ENCODE data around the gene RAB3C.

The RAB3C gene

DNA sequence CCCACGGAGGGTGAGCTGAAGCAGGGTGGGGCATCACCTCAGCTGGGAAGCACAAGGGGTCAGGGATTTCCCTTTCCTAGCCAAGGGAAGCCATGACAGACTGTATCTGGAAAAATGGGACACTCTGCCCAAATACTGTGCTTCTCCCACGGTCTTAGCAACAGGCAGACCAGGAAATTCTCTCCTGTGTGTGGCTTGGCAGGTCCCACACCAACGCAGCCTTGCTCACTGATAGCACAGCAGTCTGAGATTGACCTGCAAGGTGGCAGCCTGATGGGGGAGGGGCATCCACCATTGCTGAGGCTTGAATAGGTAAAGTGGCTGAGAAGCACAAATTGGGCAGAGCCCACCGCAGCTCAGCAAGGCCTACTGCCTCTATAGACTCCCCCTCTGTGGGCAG is 23.2 kb downstream of the RAB3C start:
- no peak for DNase-seq

DNA sequence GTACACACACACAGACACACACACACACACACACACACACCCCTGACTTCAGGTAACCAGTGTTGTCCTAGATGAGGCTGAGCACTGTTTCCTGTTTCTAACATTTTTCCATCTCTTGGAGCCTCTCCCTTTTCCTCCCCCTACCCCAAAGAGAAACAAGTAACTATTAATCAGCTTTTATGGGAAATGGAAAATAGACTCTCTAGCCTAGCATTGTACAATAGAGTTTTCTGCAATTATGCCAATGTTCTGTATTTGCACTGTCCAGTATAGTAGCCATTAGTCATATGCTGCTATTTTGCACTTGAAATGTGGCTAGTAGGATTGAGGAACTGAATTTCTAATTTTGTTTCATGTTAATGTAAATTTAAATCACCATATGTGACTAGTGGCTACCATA is 33.1 kb downstream of the RAB3C start:
- no peak for DNase-seq

DNA sequence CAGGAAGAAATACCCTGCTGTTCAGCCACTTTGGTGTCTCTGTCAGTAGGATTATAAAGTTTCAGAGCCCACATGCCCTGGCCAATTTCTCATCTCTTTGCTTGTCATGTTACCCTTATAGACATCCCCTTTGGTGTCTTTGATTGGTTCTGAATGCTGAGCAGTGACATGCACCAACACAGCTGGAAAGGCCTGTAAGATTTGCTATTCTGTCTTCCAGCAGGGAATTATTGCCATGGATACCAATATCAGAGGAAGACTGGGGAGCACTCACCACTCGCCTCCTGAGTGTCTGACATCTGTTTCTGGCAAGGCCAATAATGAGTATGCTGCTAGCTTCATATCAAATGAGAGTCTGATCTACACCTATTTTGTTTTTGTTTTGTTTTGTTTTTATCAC is 34.4 kb downstream of the RAB3C start:
- no peak for DNase-seq

DNA sequence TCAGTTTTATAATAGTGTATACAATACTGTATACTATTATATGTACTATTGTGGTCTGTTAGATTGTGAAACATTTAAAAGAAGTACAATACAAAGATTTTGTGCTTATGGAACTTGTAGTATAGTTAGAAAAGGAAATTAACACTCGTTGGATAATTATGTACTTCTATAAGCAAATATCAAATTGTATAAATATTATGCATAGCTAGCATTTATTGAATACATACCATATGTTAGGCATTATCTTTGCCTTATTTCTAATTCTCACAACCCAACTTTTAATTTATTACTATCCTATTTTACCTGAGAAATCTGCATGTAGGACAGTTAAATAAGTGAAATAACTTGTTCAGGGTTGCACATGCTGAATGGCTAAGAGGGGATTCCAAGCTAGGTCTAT is 37.5 kb downstream of the RAB3C start:
- DNase-seq = no peak

DNA sequence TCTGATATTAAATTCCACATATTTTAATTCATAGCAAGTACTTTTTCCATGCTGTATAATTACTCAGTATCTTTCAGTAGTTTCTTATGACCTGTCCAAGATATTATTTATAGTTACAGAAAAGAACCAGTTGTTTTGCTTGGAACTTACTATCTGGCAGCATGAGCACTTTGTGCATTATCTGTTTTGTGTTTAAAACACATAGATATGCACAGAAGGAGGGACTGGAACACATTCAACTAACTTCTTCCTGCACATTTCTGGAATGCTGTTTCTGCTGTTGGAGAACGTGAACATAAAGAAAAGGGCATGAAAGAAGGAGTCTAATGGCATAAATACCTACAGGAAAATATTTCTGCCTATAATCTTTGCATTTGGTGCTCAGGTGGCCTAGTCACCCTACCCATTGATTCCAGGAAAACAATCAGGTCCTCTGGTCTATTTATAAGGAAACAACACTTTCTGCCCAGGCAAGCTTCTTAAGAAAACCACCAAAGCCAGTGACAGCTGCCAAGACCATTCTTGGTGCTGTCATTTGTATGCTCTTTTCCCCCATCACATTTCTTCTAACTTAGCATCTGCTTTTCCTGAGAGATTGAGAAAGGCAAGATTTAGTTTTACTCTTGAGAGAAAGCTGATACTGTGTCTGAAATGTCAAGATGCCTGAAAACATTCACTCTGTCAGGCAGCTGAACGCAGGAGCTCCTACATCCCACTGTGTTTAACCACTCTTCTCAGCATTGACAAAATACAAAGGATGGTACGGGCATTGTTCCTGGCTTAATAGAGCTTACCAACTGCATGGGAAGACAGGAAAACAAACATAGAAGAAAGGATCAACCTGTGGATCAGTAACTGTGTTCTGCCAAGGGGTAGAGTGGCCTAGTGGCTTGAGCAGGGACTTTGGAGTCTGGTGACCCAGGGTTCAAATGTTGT is 40.3 kb downstream of the RAB3C start:
- no peak for DNase-seq

DNA sequence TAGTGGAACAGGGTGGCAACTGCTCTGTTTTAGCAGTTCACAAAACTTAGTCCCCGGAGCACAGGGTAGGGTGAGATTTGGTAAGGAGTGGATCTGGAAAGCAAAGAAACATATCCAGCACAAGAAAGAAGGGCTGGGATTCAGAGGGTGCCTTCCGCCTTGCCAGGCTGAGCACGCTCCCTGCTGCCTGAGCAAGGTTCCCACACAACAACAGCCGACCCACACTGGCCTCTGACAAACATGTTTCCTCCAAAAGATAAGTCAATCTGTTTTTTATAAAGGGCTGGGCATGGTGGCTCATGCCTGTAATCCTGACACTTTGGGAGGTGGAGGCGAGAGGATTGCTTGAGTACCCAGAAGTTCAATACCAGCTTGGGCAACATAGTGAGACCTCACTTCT is 45.8 kb downstream of the RAB3C start:
- DNase-seq = no peak

DNA sequence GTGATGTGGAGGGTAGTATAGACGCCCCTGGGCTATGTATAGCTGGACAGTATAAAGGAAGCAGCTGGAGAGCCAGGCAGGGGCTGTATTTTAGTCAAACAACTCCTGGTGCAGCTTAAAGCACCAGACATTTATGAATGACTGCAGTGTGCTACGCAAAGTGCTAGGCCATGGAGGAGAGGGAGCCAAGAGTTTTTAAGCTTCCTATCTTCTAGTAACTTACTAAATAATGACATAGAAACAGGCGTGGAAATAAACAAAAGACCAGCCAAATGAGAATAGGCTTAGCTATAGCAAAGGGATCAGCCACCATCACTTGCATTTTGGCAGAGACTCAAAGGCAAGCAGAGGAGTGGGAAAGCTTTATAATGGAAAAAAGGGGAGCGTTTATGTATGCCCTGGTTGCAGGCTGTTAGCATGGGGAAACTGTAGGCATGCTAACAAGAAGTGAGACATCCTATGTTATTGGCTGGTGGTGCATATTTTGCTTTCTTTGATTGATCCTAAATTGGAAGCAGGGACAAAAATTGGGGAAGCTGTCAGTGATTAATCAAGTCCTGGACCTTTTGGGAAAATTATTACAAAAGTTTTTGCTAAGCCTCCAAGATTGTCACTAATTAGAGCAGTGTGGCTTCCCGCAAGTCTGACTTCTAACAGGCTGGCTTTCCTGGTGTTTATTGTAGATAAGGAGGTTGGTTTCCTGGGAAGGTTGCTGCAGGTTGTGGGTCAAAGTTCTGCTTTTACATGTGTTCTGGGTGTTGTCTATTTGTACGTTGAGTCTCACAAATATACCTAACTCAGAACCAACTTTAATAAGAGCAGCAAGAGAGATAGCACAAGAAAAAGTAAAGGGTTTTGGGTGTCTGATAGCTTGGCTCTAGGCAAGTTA is 46.6 kb downstream of the RAB3C start:
- no peak for DNase-seq

DNA sequence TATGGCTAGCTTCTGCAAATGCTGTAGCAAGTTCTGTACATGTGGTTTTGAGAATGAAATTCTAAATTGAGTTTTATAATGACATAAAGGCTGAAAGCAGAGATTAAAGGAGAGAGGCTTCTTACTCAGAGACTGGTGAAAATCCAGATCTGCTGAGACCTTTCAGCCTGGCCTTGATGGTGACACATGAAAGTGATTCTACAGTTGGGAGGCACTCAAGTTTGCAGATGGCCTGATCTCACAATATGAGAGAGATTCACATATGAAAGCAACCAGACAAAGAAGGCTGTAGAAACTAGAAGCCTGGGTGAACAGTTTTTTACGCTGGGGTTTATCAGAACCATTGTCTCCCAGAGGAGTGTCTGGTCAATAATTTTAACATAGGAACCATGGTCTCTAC is 49.0 kb downstream of the RAB3C start:
- no peak for DNase-seq

DNA sequence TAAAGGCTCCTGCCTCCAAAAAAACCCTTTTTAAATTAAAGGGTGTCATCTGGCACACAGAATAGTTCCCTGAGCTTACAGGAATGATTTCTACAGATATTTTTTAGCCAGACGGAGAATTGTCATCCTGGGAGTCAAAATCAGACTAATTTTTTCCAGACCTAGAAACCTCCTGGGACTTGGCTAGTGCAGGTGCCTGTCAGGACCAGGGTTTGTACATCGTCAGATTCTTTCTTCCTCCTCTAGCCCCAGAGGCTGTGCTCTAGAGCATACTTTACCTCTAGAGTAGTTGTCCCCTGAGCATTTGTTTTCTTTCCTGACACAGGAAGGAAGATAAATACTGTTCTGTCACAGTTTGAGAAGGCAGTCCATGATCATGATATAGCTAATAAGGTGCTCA is 52.5 kb downstream of the RAB3C start:
- DNase-seq = no peak

DNA sequence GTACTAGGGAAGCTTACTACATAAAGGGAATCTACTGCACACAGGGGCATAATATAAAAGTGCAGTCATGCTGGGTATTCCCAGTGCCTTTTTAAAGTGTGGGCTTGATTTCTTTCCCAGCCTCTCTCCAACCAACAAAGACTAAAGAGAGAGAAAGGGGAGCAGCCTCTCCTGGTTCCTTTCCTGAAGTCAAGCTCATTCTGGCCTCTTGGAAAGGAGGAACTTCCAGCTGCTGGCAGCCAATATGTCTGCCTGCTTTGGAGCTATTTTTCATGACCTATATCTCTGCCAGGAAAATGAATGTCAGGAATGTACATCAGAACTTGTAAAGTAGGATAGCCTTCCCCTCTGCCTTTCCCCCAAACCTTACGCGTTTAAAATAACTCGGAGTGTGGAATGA is 57.1 kb downstream of the RAB3C start:
- no peak for DNase-seq

DNA sequence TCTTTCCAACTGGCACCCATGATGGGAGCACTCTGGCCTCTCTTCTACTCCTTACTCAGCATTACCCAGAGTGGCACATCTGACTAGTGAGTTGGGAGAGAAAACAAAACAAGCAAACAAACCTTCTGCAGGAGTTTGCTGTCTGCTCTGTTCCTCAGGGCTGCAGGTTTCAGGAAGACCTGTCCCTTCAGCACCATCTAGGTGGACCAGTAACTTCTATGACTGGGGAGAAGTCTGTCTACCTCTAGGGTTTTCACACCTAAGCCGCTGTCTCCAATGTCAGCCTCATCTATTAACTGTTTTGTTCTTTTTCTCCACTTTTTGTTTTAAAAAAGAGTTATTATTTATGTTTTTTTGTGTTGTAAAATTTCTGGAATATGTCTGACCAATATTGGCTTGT is 58.7 kb downstream of the RAB3C start:
- DNase-seq = no peak

DNA sequence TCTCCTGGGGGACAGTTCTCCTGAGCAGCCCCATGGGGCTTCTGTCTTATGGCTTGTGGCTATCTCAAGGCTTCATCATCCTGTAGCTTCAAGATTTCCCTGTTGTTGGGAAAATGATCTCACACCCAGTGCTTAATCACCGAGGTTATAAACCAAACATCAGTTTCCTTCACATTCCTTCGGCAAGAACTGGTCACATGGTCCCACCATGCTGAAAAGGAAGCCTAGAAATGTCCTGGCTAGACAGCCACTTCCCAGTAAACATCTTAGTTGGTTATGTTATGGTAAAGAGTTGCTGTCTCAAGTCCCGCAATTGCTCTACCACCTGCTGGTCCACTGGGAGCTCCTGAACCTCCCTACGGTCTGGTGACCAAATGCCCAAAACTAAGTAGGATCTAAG is 66.0 kb downstream of the RAB3C start:
- DNase-seq = no peak

DNA sequence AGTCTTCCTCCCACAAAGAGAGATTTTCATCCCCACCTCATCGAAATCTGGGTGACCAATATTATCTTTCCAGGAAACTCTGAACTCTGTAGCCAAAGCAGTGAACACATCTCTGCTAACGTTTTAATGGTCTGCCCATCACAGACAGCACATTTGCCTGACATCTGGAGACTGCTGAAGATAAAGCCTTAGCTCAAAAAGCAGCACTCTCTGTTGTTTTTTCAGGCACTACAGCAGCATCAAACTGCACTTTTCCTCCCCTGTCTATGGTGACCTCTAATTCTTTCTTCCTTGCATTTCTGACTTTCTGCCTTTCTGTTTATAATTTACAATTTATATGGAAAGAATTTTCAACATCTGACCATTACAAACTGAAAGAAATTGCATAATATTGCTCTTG is 66.8 kb downstream of the RAB3C start:
- DNase-seq = no peak

DNA sequence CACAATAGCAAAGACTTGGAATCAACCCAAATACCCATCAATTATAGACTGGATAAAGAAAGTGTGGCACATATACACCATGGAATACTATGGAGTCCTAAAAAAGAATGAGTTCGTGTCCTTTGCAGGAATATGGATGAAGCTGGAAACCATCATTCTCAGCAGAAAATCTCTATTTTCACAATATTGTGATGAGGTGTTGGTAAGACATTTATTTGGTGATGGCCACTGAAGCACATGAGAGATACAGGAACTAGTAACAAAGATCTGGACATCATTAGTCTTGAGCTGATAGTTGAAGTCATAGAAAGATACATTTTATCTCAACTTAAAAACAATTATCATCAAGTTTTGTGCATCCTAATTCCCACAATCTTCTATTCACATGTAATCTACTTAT is 70.6 kb downstream of the RAB3C start:
- DNase-seq = no peak

DNA sequence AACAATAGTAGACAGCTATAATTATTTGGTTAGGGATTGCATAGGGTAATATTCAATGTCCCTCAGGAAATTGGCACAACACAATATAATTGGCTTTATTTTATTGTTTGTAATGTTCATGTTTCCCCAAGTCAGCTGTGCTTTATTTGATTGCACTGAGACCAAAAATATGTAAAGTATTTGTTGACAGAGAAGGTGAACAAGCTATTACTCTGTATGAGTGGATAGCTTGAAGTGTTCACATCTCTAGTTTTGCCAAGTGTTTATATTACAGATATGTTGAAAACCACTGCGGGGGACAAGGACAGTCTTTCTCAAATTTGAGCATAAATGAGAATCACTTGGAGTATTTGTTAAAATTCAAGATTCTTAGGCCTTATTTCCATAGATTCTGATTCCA is 83.3 kb downstream of the RAB3C start:
- DNase-seq = no peak

DNA sequence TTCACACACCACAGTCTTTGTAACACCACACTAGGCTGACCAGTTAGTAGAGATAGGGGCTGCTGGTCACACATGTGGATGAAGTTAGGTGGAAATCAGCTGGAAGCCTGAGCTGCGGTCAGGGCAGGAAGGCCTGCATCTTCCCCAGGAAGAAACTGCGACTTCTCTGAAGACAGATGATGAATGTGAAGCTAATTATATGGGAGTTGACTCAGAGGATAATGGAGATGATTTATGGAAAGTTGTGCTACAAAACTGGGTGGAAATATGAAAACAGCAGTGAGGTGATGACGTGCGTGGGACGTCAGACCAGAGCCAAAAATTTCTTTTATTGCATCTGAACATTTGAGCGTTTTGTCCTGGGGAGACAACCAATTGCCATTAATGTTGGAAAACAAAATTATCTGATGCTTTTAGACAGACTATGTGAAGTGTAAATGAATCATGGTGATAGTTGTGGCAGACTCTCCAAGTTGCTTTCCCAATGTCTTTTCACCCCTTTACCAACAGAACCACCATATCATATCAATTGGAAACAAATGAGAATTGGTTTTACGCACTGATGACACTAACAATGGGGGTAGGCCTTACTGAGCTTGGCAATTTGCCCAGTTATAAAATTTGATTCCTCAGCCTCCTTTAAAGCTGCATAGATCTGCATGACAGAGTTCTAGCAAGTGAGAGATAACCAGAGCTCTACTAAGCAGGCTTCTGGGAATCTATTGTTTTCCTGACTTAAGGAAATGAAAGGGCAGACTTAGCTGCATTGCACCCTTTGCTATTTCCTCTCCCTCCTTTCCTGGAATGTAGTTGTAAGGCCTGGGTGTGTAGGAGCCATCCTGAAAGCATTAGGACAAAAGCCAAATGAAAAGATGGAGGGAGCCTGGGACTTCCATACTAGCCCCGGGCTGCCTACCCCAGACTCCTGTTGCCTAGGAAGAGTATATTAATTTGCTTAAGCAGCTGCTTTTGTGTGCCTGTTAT is 84.0 kb downstream of the RAB3C start:
- DNase-seq = no peak

DNA sequence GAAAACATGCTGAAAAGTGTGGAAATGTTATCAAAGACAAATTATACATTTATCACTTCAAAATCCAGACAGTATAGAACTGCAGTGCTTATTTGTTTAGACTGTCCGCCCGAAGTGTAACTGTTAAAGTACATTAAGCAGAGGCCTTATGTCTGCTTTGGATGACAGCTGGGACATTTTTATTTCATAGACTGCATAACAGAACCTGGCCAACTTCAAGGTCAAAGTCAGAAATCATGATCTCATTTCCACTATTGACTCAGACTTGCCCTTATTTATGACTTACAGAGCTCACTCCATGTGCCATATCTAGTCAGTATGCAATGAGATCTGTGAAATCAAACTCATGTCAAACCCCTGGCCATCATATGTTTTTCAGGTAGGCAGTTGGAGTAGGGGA is 87.7 kb downstream of the RAB3C start:
- DNase-seq = no peak

DNA sequence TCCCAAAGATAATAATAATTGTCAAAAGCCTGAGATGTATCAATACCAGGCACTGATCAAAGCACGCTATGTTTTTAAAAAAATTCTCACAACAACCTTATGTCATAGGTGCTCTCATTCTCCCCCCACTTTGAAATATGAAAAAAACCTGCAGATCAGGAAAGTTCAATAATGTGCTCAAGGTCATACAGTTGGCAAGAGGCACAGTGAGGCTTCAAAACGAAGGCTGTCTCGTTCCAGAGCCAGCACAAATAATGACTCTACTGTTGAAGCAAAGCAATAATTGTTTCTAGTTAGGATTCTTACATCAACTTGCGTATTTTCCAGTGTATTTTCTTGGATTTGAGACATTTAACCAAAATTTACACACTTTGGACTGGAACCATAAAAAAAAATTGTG is 88.3 kb downstream of the RAB3C start:
- no peak for DNase-seq

DNA sequence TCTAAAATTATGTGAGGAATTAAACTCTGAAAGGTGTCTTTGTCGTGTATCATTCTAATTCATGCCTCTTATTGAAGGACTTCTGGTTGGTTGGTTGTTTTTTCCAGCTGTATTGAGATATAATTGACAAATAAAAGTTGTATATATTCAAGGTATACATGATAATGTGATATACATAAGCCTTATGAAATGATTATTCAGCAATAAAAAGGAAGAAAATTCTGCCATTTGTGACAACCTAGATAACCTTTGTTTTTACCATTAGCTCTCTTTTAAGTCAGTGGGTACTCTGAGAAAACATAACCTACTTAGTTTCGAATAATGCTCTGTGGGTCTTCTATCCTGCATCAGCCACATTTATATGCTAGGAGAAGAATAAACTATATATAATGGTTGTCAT is 89.6 kb downstream of the RAB3C start:
- DNase-seq = no peak

DNA sequence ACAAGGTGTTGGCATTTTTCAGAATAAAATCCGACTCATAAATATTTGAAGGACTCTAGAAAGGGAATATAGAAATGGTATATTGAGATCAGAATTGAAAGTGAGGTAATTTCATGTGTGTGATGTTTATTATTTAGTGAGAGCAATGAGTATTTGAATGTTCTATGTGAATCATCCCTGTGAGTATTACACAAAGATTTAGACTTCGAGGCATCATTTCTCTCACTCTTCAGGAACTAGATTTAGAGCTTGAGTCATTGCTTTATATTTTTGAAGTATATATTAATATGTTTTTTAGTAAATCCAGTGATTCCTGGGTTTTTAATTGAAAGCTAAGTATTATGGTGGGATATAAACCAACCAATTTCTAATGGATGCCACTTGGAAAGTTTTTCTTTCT is 91.2 kb downstream of the RAB3C start:
- no peak for DNase-seq

DNA sequence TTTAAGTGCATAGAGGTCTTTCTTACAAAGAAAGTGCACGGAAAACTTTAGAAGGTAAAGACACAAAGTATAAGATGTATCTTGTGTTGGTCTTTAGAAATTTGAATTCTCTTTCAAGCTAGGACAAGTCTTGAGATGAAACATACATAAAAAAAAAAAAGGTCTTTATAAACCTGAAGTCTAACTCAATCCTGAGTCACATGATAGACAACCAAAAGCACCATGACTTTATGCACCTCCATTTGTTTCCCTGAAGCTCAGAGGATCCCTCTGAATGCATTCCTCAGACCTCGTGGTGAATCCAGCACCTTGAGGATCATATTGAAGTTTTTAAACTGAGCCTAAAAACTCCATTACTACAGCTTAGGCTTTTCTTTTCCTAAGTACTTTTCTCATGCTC is 91.8 kb downstream of the RAB3C start:
- no peak for DNase-seq

DNA sequence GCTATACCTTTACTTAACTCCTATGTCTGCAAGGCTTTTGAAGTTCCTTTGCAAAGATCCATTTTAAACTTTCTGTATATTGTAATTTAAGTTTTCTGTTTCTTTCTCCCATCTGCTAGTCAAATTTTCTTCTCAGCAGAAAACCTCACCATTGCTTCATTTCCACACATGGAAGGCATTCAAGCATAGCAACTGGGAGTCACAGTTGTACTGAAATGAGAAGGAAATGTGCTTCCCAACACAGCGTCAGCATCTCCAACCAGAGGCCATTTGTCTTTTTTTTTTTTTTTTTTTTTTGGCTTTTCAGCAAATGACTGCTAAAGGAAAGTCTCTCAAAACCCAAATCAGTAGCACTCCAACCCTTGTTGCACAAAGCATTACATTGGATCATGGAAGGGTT is 92.5 kb downstream of the RAB3C start:
- no peak for DNase-seq

DNA sequence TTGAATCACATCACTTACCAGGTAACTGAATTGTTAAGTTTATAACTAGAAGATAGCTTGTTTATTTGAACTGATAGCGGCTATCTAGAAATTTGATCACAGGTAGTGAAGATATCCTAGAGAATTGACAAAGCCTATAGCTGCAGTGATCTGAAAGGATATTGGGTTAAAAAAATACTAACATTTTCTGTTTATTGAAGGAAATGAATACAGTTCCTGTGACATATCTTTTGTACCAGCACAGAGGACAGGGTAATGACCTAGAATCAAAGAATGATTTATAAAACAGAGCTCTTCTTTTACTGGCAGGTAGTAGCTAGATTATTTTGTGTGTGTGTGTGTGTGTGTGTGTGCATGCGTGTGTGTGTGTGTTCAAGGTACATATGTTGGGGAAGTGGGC is 94.8 kb downstream of the RAB3C start:
- DNase-seq = no peak

Data from NCI-H187 (cell line).